ENCODE measurements around the gene SLC25A24. TPM values are rescaled to one million over a fixed set of nuclear protein-coding genes. Genes with fewer than 3 reads are reported as not detected.
A peak's percentile ranks its signal among the peaks of the same experiment; 100 is the strongest.

The SLC25A24 gene
- total RNA-seq, 1 donor from 2014 or later: 39.8 TPM

DNA sequence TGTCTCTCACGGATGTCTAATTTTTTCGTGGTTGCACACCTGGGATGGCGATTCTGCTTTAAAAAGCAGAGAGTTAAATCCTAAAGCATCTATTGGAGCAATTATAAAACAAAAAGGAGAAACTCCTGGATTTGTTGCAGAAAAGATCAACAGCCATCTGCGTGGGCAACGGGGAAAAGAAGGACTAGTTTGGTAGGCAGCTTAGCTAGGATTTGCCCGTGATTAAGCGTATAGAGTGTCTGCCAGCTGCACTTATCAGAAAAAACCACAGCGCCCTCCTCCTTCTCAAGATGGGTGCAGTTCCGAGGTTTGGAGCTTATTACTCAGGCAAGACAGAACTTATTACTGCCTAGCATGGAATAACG, 526 bp upstream of the SLC25A24 start:
- TF ChIP-seq, protein P1, sequence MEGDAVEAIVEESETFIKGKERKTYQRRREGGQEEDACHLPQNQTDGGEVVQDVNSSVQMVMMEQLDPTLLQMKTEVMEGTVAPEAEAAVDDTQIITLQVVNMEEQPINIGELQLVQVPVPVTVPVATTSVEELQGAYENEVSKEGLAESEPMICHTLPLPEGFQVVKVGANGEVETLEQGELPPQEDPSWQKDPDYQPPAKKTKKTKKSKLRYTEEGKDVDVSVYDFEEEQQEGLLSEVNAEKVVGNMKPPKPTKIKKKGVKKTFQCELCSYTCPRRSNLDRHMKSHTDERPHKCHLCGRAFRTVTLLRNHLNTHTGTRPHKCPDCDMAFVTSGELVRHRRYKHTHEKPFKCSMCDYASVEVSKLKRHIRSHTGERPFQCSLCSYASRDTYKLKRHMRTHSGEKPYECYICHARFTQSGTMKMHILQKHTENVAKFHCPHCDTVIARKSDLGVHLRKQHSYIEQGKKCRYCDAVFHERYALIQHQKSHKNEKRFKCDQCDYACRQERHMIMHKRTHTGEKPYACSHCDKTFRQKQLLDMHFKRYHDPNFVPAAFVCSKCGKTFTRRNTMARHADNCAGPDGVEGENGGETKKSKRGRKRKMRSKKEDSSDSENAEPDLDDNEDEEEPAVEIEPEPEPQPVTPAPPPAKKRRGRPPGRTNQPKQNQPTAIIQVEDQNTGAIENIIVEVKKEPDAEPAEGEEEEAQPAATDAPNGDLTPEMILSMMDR (IDR thresholded peaks at IDR 0.05; ENCODE audit: insufficient read depth, low read length, severe bottlenecking): peak; percentile 52
- H3K4me3 ChIP-seq (ENCODE audit: low read depth, low read length): peak overlapping the region; percentile 100
- DNase-seq (ENCODE audit: low read depth) (peak; percentile 88), FAIRE-seq (no peak)
- peaks cover 1% of the 10 kb centered on the region for H3K36me3 ChIP-seq (ENCODE audit: control insufficient read depth, insufficient read depth, low read length)
- no peaks in the 10 kb centered on the region for H3K27me3 ChIP-seq (ENCODE audit: control insufficient read depth, insufficient read depth, low read length)

DNA sequence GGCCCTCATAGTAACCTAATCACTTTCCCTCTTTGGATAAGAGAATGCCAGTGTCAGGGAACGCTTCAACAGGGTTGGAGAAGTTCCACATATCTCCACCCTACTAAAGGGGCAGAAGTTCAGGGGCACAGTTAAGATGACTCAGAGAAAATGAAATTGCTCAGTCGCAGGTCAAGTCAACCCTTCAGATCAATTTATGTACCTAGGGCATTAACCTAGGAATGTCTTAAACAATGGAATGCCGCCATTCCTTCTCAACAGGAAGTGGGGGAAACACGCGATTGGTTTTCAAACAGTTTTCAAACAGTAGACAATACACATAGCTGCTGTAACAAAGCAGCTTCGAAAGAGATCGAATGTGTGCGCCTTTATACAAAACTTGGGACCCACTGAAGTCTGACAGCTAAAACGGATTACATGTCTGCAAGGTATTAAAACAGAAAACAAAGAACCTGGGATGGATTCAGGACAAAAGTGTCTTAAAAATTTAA, 897 bp downstream of the SLC25A24 start:
- no peaks in the 10 kb centered on the region for H3K27me3 ChIP-seq (ENCODE audit: control insufficient read depth, insufficient read depth, low read length)
- TF ChIP-seq, protein P1 (IDR thresholded peaks at IDR 0.05; ENCODE audit: insufficient read depth, low read length, severe bottlenecking): no peak
- peaks cover 5% of the 10 kb centered on the region for H3K36me3 ChIP-seq (ENCODE audit: control insufficient read depth, insufficient read depth, low read length)
- DNase-seq (ENCODE audit: low read depth) (peak; percentile 57), FAIRE-seq (no peak)
- peak overlapping the region; percentile 100 for H3K4me3 ChIP-seq (ENCODE audit: low read depth, low read length)

DNA sequence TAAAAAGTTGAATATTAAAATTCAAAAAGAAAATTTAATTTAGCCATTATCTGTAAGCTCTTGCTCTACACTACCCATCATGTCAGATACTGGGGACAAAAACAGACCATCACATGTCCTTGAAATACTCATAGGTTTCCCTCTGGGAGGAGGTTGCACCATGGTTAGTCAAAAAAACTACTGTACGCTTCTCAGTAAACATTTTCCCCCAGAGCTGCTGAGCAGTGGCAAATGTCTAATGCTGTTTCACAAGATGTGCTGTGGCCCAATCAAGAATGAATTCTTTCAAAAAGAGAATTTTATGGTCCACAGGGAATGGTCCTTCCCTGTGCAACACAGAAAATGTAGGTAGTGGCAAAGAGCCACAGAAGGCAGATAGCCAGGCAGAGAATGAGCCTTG, 6.1 kb downstream of the SLC25A24 start:
- DNase-seq (ENCODE audit: low read depth): no peak
- FAIRE-seq: no peak
- H3K4me3 ChIP-seq (ENCODE audit: low read depth, low read length): no peak overlapping the region
- TF ChIP-seq, protein P1 (IDR thresholded peaks at IDR 0.05; ENCODE audit: insufficient read depth, low read length, severe bottlenecking): no peak
- H3K36me3 ChIP-seq (ENCODE audit: control insufficient read depth, insufficient read depth, low read length): peaks cover 6% of the 10 kb centered on the region
- H3K27me3 ChIP-seq (ENCODE audit: control insufficient read depth, insufficient read depth, low read length): no peaks in the 10 kb centered on the region

DNA sequence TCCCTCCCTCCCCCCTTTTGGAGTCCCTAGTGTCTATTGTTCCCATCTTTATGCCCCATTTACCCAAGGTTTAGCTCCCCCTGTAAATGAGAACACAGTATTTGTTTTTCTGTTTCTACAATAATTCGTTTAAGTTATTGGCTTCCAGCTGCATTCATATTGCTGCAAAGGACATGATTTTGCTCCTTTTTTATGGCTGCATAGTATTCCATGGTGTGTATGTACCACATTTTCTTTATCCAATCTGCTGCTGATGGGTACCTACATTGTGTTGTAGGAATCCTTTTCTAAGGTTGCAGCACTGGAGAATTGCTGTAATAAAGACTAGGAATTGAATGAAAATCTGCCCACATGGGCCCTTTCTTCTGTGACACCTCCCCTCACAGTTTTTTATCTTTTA, 6.8 kb downstream of the SLC25A24 start:
- no peak overlapping the region for H3K4me3 ChIP-seq (ENCODE audit: low read depth, low read length)
- no peaks in the 10 kb centered on the region for H3K27me3 ChIP-seq (ENCODE audit: control insufficient read depth, insufficient read depth, low read length)
- FAIRE-seq: no peak
- H3K36me3 ChIP-seq (ENCODE audit: control insufficient read depth, insufficient read depth, low read length): peaks cover 6% of the 10 kb centered on the region
- no peak for DNase-seq (ENCODE audit: low read depth)
- TF ChIP-seq, protein P1 (IDR thresholded peaks at IDR 0.05; ENCODE audit: insufficient read depth, low read length, severe bottlenecking): no peak

DNA sequence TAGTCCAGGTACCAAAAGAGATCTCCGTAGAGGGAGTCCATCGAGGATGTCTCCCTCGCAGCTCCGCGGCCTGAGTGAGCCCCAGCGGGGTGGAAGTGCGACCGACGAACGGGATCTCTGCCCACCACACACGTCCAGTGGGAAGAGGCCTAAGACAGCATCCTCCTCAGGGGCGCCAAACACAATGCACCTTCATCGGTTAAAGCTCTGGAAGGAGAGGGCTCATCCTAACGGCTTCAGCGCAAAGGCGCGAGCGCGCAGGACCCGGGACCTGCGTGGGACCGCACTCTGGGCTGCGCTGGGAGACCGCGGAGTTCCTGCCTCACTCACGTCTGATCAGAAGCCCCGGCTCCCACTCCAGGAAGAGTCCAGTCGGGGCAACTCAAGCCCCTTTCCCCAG, 7.6 kb downstream of the SLC25A24 start:
- DNase-seq (ENCODE audit: low read depth) (no peak), FAIRE-seq (no peak)
- no peak overlapping the region for H3K4me3 ChIP-seq (ENCODE audit: low read depth, low read length)
- peaks cover 5% of the 10 kb centered on the region for H3K36me3 ChIP-seq (ENCODE audit: control insufficient read depth, insufficient read depth, low read length)
- TF ChIP-seq, protein P1 (IDR thresholded peaks at IDR 0.05; ENCODE audit: insufficient read depth, low read length, severe bottlenecking): no peak
- H3K27me3 ChIP-seq (ENCODE audit: control insufficient read depth, insufficient read depth, low read length): no peaks in the 10 kb centered on the region

DNA sequence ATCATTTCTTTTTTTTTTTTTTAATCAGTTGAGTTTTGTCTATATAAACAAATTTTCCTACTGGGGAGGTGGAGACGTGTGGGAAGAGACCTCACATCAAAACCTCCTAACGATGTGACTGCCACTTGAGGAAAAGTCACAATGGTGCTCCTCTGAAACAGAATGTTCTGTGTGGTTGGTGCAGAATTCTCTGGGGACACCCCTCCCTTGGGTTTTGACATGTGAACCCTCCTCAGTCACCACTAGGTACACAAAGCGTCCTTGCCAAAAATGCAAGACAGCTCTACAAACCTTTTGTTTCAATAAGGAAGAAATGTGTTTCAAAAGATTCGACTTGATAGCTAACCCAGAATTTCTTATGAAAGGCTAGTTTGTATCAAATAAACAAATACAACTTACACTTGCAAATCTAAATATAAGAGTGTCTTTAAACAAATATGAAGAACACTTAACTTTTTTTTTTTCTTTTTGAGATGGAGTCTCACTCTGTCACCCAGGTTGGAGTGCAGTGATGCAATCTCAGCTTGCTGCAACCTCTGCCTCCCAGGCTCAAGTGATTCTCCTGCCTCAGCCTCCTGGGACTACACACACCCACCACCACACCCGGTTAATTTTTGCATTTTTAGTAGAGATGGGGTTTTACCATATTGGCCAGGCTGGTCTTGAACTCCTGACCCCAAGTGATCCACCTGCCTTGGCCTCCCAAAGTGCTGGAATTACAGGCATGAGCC, 9.3 kb downstream of the SLC25A24 start:
- FAIRE-seq (no peak), DNase-seq (ENCODE audit: low read depth) (no peak)
- H3K36me3 ChIP-seq (ENCODE audit: control insufficient read depth, insufficient read depth, low read length): peaks cover 7% of the 10 kb centered on the region
- no peak overlapping the region for H3K4me3 ChIP-seq (ENCODE audit: low read depth, low read length)
- H3K27me3 ChIP-seq (ENCODE audit: control insufficient read depth, insufficient read depth, low read length): no peaks in the 10 kb centered on the region
- TF ChIP-seq, protein P1 (IDR thresholded peaks at IDR 0.05; ENCODE audit: insufficient read depth, low read length, severe bottlenecking): no peak
